ENCODE data around the gene TTLL12.

TTLL12 gene

DNA sequence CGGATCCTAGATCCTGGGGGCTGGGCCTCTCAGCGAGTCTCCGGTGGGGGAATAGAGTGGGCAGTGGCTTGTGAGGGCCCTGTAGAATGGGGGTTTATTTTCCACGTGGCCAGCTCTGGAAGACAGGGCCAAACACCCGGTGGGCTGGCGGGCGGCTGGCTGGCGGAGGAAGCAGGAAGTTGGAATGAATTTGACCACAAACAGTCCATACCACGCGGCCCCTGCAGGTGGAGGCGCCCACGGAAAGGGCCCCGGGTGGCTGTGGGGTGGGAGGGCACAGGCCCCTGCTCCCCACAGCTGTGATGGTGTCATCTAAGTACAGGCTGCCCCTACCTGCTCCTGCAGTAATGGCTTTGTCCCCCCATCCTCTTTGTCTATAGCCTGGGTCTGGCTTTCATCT, 58.8 kb downstream of the TTLL12 start:
- no peak for DNase-seq
- intact Hi-C loops (cut with DNase I; ENCODE audit: low total_unique reads) = no loop called here
- no peak overlapping the region for H3K4me3 ChIP-seq
- H3K27ac ChIP-seq = no peak overlapping the region
- H3K36me3 ChIP-seq = peaks cover 0 to 21% (median 6%) of the 10 kb centered on the region in 3 donors
- no peaks in the 10 kb centered on the region for H3K9me3 ChIP-seq
- no peaks in the 10 kb centered on the region for H3K27me3 ChIP-seq
- TF ChIP-seq, protein P1, sequence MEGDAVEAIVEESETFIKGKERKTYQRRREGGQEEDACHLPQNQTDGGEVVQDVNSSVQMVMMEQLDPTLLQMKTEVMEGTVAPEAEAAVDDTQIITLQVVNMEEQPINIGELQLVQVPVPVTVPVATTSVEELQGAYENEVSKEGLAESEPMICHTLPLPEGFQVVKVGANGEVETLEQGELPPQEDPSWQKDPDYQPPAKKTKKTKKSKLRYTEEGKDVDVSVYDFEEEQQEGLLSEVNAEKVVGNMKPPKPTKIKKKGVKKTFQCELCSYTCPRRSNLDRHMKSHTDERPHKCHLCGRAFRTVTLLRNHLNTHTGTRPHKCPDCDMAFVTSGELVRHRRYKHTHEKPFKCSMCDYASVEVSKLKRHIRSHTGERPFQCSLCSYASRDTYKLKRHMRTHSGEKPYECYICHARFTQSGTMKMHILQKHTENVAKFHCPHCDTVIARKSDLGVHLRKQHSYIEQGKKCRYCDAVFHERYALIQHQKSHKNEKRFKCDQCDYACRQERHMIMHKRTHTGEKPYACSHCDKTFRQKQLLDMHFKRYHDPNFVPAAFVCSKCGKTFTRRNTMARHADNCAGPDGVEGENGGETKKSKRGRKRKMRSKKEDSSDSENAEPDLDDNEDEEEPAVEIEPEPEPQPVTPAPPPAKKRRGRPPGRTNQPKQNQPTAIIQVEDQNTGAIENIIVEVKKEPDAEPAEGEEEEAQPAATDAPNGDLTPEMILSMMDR (IDR thresholded peaks at IDR 0.05) = no peak
- H3K4me1 ChIP-seq = peaks cover 0 to 18% (median 14%) of the 10 kb centered on the region in 4 donors

DNA sequence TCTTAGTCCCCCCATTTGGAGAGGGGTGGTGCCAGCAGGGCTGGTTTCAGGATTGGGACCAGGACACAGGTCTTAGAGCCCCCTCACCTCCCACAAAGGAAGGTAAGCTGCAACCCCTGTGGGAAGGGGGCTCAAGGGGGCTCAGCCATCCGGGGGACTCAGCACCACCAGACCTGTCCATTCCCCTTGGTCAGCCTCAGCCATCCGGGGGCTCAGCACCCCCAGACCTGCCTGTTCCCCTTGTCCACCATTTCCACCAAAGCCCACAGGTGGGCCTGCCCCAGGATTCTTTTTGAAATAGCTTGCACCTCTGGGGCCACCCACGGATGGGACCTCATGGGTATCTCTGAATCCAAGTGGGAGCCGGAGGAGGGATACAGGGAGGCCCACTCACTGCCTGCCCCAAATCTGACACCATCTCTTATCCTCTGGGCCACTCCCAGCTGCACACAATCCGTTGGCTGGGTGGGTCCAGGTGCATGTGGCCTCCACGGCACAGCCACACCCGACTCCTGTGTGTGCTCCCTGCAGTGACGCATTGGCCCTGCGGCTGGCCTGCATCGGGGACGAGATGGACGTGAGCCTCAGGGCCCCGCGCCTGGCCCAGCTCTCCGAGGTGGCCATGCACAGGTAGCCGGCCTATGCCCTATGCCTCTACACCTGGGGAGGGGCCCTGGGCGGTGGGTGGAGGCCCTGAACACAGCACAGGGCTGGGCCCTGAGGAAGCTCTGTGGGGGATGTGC, 59.6 kb downstream of the TTLL12 start:
- intact Hi-C loops (cut with DNase I; ENCODE audit: low total_unique reads) = no loop called here
- Histone ChIP-seq H3K27me3 (no peaks in the 10 kb centered on the region), H3K27ac (no peak overlapping the region), H3K36me3 (peaks cover 0 to 13% (median 0%) of the 10 kb centered on the region in 3 donors), H3K4me3 (no peak overlapping the region), H3K4me1 (peaks cover 0 to 16% (median 11%) of the 10 kb centered on the region in 4 donors), H3K9me3 (no peaks in the 10 kb centered on the region)
- TF ChIP-seq, protein P1 (IDR thresholded peaks at IDR 0.05) = no peak
- DNase-seq = no peak

DNA sequence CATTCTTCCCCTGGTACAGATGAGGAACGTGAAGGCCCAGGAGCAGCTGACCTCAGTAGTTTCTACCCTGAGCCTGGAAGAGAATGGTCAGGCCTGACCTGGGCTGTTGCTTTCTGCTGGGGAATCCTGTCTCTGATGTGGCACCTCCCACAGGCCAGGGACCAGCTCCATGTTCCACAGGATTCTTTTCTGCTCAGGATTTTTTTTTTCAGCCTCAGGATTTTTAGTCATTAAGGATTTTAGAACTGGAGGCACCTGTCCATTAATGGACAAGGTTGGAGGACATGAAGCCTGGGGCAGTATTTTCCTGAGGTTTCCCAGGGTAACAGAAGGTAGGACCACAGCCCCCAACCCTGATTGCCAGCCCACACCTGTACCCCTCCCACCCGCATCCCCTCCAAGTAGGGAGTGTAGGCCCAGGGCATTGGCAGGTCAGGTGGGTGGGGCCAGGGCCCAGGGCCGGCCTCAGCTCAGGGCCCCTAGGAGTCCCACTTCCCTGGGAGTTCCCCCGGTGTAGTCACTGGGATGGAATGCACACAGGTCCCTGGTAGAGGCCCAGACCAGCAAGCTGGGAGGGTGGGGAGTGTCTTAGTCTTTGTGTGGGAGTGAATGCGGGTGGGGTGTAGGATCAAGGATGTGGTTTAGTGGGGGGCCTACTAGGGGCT, 60.3 kb downstream of the TTLL12 start:
- intact Hi-C loops (cut with DNase I; ENCODE audit: low total_unique reads) = no loop called here
- peaks cover 0 to 6% (median 0%) of the 10 kb centered on the region in 3 donors for H3K36me3 ChIP-seq
- H3K27me3 ChIP-seq = no peaks in the 10 kb centered on the region
- no peak for DNase-seq
- TF ChIP-seq, protein P1 (IDR thresholded peaks at IDR 0.05) = no peak
- no peaks in the 10 kb centered on the region for H3K9me3 ChIP-seq
- no peak overlapping the region for H3K27ac ChIP-seq
- peaks cover 0 to 9% (median 4%) of the 10 kb centered on the region in 4 donors for H3K4me1 ChIP-seq
- H3K4me3 ChIP-seq = no peak overlapping the region

DNA sequence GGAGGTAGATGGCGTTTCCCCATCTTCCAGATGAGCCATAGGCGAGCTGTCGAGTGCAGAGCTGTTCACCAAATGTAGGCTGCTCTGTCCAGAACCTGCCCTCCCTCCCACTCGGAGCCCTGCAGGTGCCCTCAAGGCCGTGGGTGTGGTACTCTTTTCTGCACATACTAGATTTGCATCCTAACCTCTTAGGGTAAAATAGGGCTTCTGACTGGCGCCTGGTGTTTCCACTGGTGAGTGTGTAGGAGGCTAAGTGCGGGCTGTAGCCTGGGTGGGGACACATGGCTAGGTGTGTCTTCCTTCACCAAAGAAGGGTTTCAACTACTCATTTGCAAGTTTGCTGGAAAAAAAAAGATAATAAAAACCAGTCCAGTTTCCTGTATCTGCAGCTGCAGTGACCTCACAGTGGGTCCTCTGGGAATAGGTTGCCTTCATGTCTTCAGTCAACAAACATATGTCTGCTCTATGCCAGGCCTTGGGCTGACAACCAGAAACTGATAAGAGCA, 67.9 kb downstream of the TTLL12 start:
- no peaks in the 10 kb centered on the region for H3K4me1 ChIP-seq
- no peaks in the 10 kb centered on the region for H3K36me3 ChIP-seq
- TF ChIP-seq, protein P1 (IDR thresholded peaks at IDR 0.05) = no peak
- H3K4me3 ChIP-seq = no peak overlapping the region
- H3K27ac ChIP-seq = no peak overlapping the region
- intact Hi-C loops (cut with DNase I; ENCODE audit: low total_unique reads) = no loop called here
- no peak for DNase-seq
- peaks cover 0 to 32% of the 10 kb centered on the region in 2 donors for H3K27me3 ChIP-seq
- H3K9me3 ChIP-seq = no peaks in the 10 kb centered on the region

DNA sequence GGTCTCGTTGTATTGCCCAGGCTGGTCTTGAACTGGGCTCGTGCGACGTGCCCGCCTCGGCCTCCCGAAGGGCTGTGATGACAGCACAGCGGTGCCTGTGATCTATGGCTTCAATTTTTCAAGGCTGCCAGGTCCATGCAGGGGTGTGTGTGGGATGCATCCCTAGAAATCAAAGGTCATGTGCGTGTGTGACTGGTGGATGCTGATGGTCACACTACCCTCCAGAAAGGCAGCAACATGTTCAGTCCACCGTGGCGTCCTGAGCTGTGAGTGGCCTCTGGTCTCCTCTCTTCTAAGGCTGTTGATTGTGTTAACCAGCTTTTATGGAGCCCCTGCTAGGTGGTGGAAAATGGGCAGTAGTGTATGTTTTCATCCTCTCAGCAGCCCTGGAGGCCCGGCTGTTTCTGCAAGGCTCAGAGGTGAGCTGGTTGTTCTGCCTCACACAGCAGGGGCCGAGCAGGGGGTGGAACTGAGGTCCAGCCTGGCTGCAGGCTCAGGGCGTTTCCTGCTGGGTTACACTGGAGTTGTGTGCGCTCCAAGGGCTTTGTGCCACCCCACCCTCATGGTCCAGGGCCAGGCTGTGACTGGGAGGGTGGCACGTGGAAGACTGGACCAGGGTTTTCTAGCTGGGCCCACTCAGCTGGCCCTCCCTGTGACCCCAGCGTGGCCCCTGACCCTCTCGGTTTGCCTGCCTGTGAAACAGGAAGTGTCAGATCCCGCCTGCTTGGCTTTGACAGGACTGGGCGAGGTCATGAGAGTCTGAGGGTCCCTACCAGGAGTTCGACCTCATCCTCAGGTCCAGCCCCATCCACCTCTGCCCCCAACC, 68.7 kb downstream of the TTLL12 start:
- H3K4me1 ChIP-seq = no peaks in the 10 kb centered on the region
- DNase-seq = no peak
- TF ChIP-seq, protein P1 (IDR thresholded peaks at IDR 0.05) = no peak
- peaks cover 0 to 39% of the 10 kb centered on the region in 2 donors for H3K27me3 ChIP-seq
- intact Hi-C loops (cut with DNase I; ENCODE audit: low total_unique reads) = no loop called here
- H3K4me3 ChIP-seq = no peak overlapping the region
- H3K36me3 ChIP-seq = no peaks in the 10 kb centered on the region
- no peaks in the 10 kb centered on the region for H3K9me3 ChIP-seq
- no peak overlapping the region for H3K27ac ChIP-seq
